Neural cell (in vitro differentiated cells): ENCODE results near the gene HLA-C. TPM values are rescaled to one million over a fixed set of nuclear protein-coding genes. Genes with fewer than 3 reads are reported as not detected.

ENCODE experiments used
- H2AFZ ChIP-seq: fragments of 200-600, 300-800 bp; sonication (generic), shearing (Covaris generic); 2 replicates; pipeline ENCODE4 v1.6.0; 2014; ENCODE audit warnings: low read depth, mild to moderate bottlenecking, antibody characterized with exemption, low read length, moderate library complexity
- H3F3A ChIP-seq: fragments of 200-600 bp; shearing (Covaris generic); 2 replicates; pipeline ENCODE4 v1.6.1; 2016; ENCODE audit warnings: mild to moderate bottlenecking, moderate library complexity, mixed read lengths, antibody characterized with exemption, low read length; ENCODE audit not compliant: insufficient read depth, poor library complexity, severe bottlenecking
- H3K27ac ChIP-seq: fragments of 200-600, 300-800 bp; sonication (generic), shearing (Covaris generic); 2 replicates; pipeline ENCODE4 v1.5.1; 2014; ENCODE audit warnings: mild to moderate bottlenecking, low read length, moderate library complexity
- H3K27me3 ChIP-seq: fragments of 300-800, 200-600 bp; sonication (generic), shearing (Covaris generic); 2 replicates; pipeline ENCODE4 v1.6.0; 2014; ENCODE audit warnings: mild to moderate bottlenecking, low read depth, low read length, moderate library complexity; ENCODE audit not compliant: insufficient read depth
- H3K36me3 ChIP-seq: fragments of 300-800, 200-600 bp; sonication (generic), shearing (Covaris generic); 2 replicates; pipeline ENCODE4 v1.5.1; 2014; ENCODE audit warnings: mild to moderate bottlenecking, antibody characterized with exemption, low read length, moderate library complexity; ENCODE audit not compliant: insufficient read depth
- H3K4me2 ChIP-seq: fragments of 300-800, 200-600 bp; sonication (generic), shearing (Covaris generic); 2 replicates; pipeline ENCODE4 v1.6.0; 2014; ENCODE audit warnings: mild to moderate bottlenecking, low read length
- H3K4me3 ChIP-seq: fragments of 300-800, 200-600 bp; sonication (generic), shearing (Covaris generic); 2 replicates; pipeline ENCODE4 v1.5.1; 2014; ENCODE audit warnings: mild to moderate bottlenecking, low read length, moderate library complexity
- H3K79me2 ChIP-seq: fragments of 200-600 bp; shearing (Covaris generic); replicated peaks from 2 replicates; pipeline ENCODE4 v1.6.0; 2014; ENCODE audit warnings: mild to moderate bottlenecking, low read length, moderate library complexity; ENCODE audit not compliant: insufficient read depth
- H3K9ac ChIP-seq: fragments of 300-800, 200-600 bp; sonication (generic), shearing (Covaris generic); 2 replicates; pipeline ENCODE4 v1.6.1; 2016; ENCODE audit warnings: mild to moderate bottlenecking, low read length, mixed read lengths
- H3K9me2 ChIP-seq: fragments of 200-600 bp; shearing (Covaris generic); 2 replicates; pipeline ENCODE4 v1.6.1; 2016; ENCODE audit warnings: mild to moderate bottlenecking, low read length, mixed read lengths; ENCODE audit not compliant: insufficient read depth
- H3K9me3 ChIP-seq: fragments of 200-600, 300-800 bp; sonication (generic), shearing (Covaris generic); 2 replicates; pipeline ENCODE4 v1.6.1; 2016; ENCODE audit warnings: mild to moderate bottlenecking, mixed run types, low read length, moderate library complexity, mixed read lengths
- H4K20me1 ChIP-seq: fragments of 200-600 bp; shearing (Covaris generic); 2 replicates; pipeline ENCODE4 v1.6.1; 2016; ENCODE audit warnings: mild to moderate bottlenecking, mixed run types; ENCODE audit not compliant: insufficient read depth
- CTCF ChIP-seq: fragments of 450-650 bp; IDR thresholded peaks from 2 replicates; pipeline ENCODE4 v1.5.1; 2014; ENCODE audit warnings: antibody characterized with exemption, mild to moderate bottlenecking, moderate library complexity; ENCODE audit not compliant: poor library complexity, severe bottlenecking
- EP300 ChIP-seq: fragments of 450-650 bp; conservative IDR thresholded peaks from 2 replicates; pipeline ENCODE4 v1.6.1; 2014; ENCODE audit warnings: antibody characterized with exemption, mild to moderate bottlenecking, moderate library complexity; ENCODE audit not compliant: poor library complexity, severe bottlenecking
- EZH2 ChIP-seq: fragments of 200-600, 300-800 bp; shearing (Covaris generic), sonication (generic); IDR thresholded peaks from 2 replicates; pipeline ENCODE4 v1.6.1; 2014; ENCODE audit warnings: antibody characterized with exemption, low read length, borderline replicate concordance, mild to moderate bottlenecking; ENCODE audit not compliant: insufficient read depth, poor library complexity, severe bottlenecking
- MXI1 ChIP-seq: fragments of 450-650 bp; conservative IDR thresholded peaks from 2 replicates; pipeline ENCODE4 v1.6.1; 2014; ENCODE audit warnings: antibody characterized with exemption, mild to moderate bottlenecking; ENCODE audit not compliant: poor library complexity, severe bottlenecking
- POLR2AphosphoS5 ChIP-seq: IDR thresholded peaks from 2 replicates; pipeline ENCODE4 v1.6.1; 2012
- RAD21 ChIP-seq: fragments of 450-650 bp; conservative IDR thresholded peaks from 2 replicates; pipeline ENCODE4 v1.6.1; 2014; ENCODE audit warnings: antibody characterized with exemption, mild to moderate bottlenecking, moderate library complexity
- REST ChIP-seq: IDR thresholded peaks from 2 replicates; pipeline ENCODE4 v1.6.1; 2012; ENCODE audit warnings: borderline replicate concordance
- SMC3 ChIP-seq: fragments of 450-650 bp; conservative IDR thresholded peaks from 2 replicates; pipeline ENCODE4 v1.6.1; 2014; ENCODE audit warnings: antibody characterized with exemption, mild to moderate bottlenecking, moderate library complexity; ENCODE audit not compliant: poor library complexity
- TAF1 ChIP-seq: IDR thresholded peaks from 2 replicates; pipeline ENCODE4 v1.6.1; 2012; ENCODE audit warnings: low read depth
- polyA plus RNA-seq: library from polyadenylated mRNA; depleted of rRNA; stranded (reverse); fragments of >200 nt; gene quantifications from 2 replicates; pipeline ENCODE4 v1.2.3, GENCODE V29; 2014

The HLA-C gene
- polyA plus RNA-seq, 1 donor from 2014 or later, result 18.0 TPM

- H3K79me2 ChIP-seq, result no peaks in the 10 kb centered on the region
- no peaks in the 10 kb centered on the region for H3F3A ChIP-seq
- no peaks in the 10 kb centered on the region for H3K36me3 ChIP-seq
- no peak overlapping the region for H3K4me3 ChIP-seq
- no peaks in the 10 kb centered on the region for H3K9me2 ChIP-seq
- TF ChIP-seq EP300, result no peak
- H3K27ac ChIP-seq, result no peak overlapping the region
- H3K27me3 ChIP-seq, result peaks cover 4% of the 10 kb centered on the region
- H2AFZ ChIP-seq, result no peak overlapping the region
- no peaks in the 10 kb centered on the region for H3K9me3 ChIP-seq
- H4K20me1 ChIP-seq, result no peaks in the 10 kb centered on the region
- H3K4me2 ChIP-seq, result no peak overlapping the region
- no peak overlapping the region for H3K9ac ChIP-seq
These were observed 21.5 kb upstream of the HLA-C start for GRCh38 chr6:31293343-31293742.

GRCh38 chr6:31289788-31290187, 17.9 kb upstream of the HLA-C start:
- no peak overlapping the region for H3K4me3 ChIP-seq
- no peak overlapping the region for H2AFZ ChIP-seq
- no peaks in the 10 kb centered on the region for H3K9me3 ChIP-seq
- TF ChIP-seq EZH2, result no peak
- TF ChIP-seq RAD21, result no peak
- TF ChIP-seq MXI1, result no peak
- no peak for TF ChIP-seq TAF1
- TF ChIP-seq POLR2AphosphoS5, result no peak
- TF ChIP-seq CTCF, result no peak
- TF ChIP-seq SMC3, result no peak
- TF ChIP-seq EP300, result no peak
- TF ChIP-seq REST, result no peak
- H3K27me3 ChIP-seq, result no peaks in the 10 kb centered on the region
- no peak overlapping the region for H3K4me2 ChIP-seq
- H3F3A ChIP-seq, result no peaks in the 10 kb centered on the region
- no peaks in the 10 kb centered on the region for H3K9me2 ChIP-seq
- H3K9ac ChIP-seq, result no peak overlapping the region
- H3K79me2 ChIP-seq, result no peaks in the 10 kb centered on the region
- no peaks in the 10 kb centered on the region for H3K36me3 ChIP-seq
- no peak overlapping the region for H3K27ac ChIP-seq
- H4K20me1 ChIP-seq, result no peaks in the 10 kb centered on the region

GRCh38 chr6:31287619-31288018, 15.7 kb upstream of the HLA-C start:
- H3K4me2 ChIP-seq, result no peak overlapping the region
- no peak for TF ChIP-seq MXI1
- TF ChIP-seq CTCF, result no peak
- no peak for TF ChIP-seq RAD21
- no peak for TF ChIP-seq REST
- TF ChIP-seq EZH2, result no peak
- no peak for TF ChIP-seq POLR2AphosphoS5
- TF ChIP-seq TAF1, result no peak
- TF ChIP-seq EP300, result no peak
- no peak for TF ChIP-seq SMC3
- H3K36me3 ChIP-seq, result no peaks in the 10 kb centered on the region
- no peaks in the 10 kb centered on the region for H3K79me2 ChIP-seq
- H3K9ac ChIP-seq, result no peak overlapping the region
- H3K9me2 ChIP-seq, result no peaks in the 10 kb centered on the region
- H4K20me1 ChIP-seq, result no peaks in the 10 kb centered on the region
- no peak overlapping the region for H2AFZ ChIP-seq
- H3K9me3 ChIP-seq, result no peaks in the 10 kb centered on the region
- no peaks in the 10 kb centered on the region for H3F3A ChIP-seq
- H3K4me3 ChIP-seq, result no peak overlapping the region
- no peak overlapping the region for H3K27ac ChIP-seq
- H3K27me3 ChIP-seq, result no peaks in the 10 kb centered on the region
